K562 (cell line): ENCODE results near the gene LLPH. TPM values are rescaled to one million over a fixed set of nuclear protein-coding genes. Genes with fewer than 3 reads are reported as not detected.

ENCODE experiments used
- ATAC-seq: fragments of 200-7000 bp; cut with Tn5 transposase; 3 replicates; pipeline ENCODE4 v1.9.1; 2020; ENCODE audit warnings: moderate library complexity
- BruUV-seq: library from RNA; stranded (reverse); fragments of 400-500 nt; replicated peaks from 2 replicates; lab custom pipeline; 2021; lab: Mats Ljungman, UMichigan
- CTCF ChIA-PET: fragments of 300-600 bp; formaldehyde crosslinking; extraction: SDS; loops from one replicate; lab custom pipeline; 2021; ENCODE audit warnings: low intra/inter-chr PET ratio; lab: Yijun Ruan, JAX
- POLR2A ChIA-PET: fragments of 300-600, 350-650 bp; sonication (Branson Sonifier 250); formaldehyde crosslinking; extraction: SDS; loops from one replicate; lab custom pipeline; 2021; ENCODE audit warnings: antibody characterized with exemption, inconsistent platforms; lab: Yijun Ruan, JAX
- DNase-seq, 4 experiments: peaks; one replicate each; pipeline versions ENCODE4 v3.0.0 to v3.0.0-alpha.2; 2011 to 2018; ENCODE audit warnings: low spot score in 3 of 4, mixed read lengths in 3 of 4; ENCODE audit errors: extremely low read depth in 1 of 4
- FAIRE-seq: peaks from 2 replicates; lab custom pipeline; 2011; peaks lifted over from hg19 to GRCh38; lab: Jason Lieb, UNC
- H2AFZ ChIP-seq: 2 replicates; pipeline ENCODE4 v1.6.0; 2011; ENCODE audit warnings: low read depth, low read length, control low read depth, inconsistent platforms
- H3K27ac ChIP-seq: fragments of 200-600 bp; 3 replicates; pipeline ENCODE4 v1.8.0; 2011; ENCODE audit warnings: low read depth, mild to moderate bottlenecking, control low read depth, inconsistent platforms, low read length, moderate library complexity, mixed read lengths; ENCODE audit errors: extremely low read depth
- H3K27me3 ChIP-seq, 2 experiments: fragments of 300-600 bp in 1 of 2; 2 replicates in 1 of 2; 3 replicates in 1 of 2; pipeline versions ENCODE4 v1.6.0 to v1.8.0; 2011; ENCODE audit warnings: inconsistent platforms in 2 of 2, low read length in 2 of 2, mild to moderate bottlenecking in 1 of 2, mixed read lengths in 1 of 2, moderate library complexity in 1 of 2; ENCODE audit not compliant: control insufficient read depth in 2 of 2, insufficient read depth in 2 of 2
- H3K36me3 ChIP-seq: fragments of 300-600 bp; 3 replicates; pipeline ENCODE4 v1.8.0; 2011; ENCODE audit warnings: mild to moderate bottlenecking, low read length, inconsistent platforms; ENCODE audit not compliant: control insufficient read depth, insufficient read depth
- H3K4me1 ChIP-seq, 2 experiments: fragments of 200-600 bp in 1 of 2; replicated peaks in 1 of 2; 2 replicates in 1 of 2; 3 replicates in 1 of 2; pipeline versions ENCODE4 v1.5.1 to v1.8.0; 2011; ENCODE audit warnings: inconsistent platforms in 2 of 2, low read length in 2 of 2, mild to moderate bottlenecking in 1 of 2, mixed read lengths in 1 of 2, moderate library complexity in 1 of 2; ENCODE audit not compliant: control insufficient read depth in 2 of 2, insufficient read depth in 2 of 2
- H3K4me2 ChIP-seq: 2 replicates; pipeline ENCODE4 v1.6.1; 2011; ENCODE audit warnings: low read length, control low read depth, inconsistent platforms, mixed read lengths; ENCODE audit not compliant: insufficient read depth
- H3K4me3 ChIP-seq: fragments of 200-600 bp; sonication (generic), shearing (Covaris generic); 2 replicates; pipeline ENCODE4 v1.5.1; 2016; ENCODE audit warnings: control low read depth, inconsistent platforms
- H3K79me2 ChIP-seq: fragments of 200-600 bp; 3 replicates; pipeline ENCODE4 v1.8.0; 2011; ENCODE audit warnings: low read length, inconsistent platforms; ENCODE audit not compliant: control insufficient read depth, insufficient read depth
- H3K9ac ChIP-seq, 2 experiments: 2 replicates each; pipeline versions ENCODE4 v1.6.0 to v1.6.1; 2011; ENCODE audit warnings: low read depth in 2 of 2, low read length in 2 of 2, control low read depth in 1 of 2, inconsistent platforms in 1 of 2, mild to moderate bottlenecking in 1 of 2, mixed read lengths in 1 of 2; ENCODE audit not compliant: insufficient read depth in 1 of 2
- H3K9me1 ChIP-seq: one replicate; pipeline ENCODE4 v1.6.0; 2011; ENCODE audit warnings: inconsistent platforms, mild to moderate bottlenecking, low read length, moderate library complexity; ENCODE audit not compliant: control insufficient read depth, insufficient read depth
- H3K9me3 ChIP-seq: replicated peaks from 2 replicates; pipeline ENCODE4 v1.5.1; 2011; ENCODE audit warnings: low read depth, low read length, inconsistent platforms; ENCODE audit not compliant: control insufficient read depth, insufficient read depth
- H4K20me1 ChIP-seq: replicated peaks from 2 replicates; pipeline ENCODE4 v1.6.1; 2011; ENCODE audit warnings: low read length, inconsistent platforms, mixed read lengths; ENCODE audit not compliant: control insufficient read depth, insufficient read depth
- CSDE1 ChIP-seq, 2 experiments: fragments of 450-650 bp; IDR thresholded peaks; 2 replicates each; pipeline ENCODE4 v1.6.1; 2016; ENCODE audit warnings: mild to moderate bottlenecking in 1 of 2
- E2F1 ChIP-seq: sonication (generic); formaldehyde crosslinking; IDR thresholded peaks from 2 replicates; pipeline ENCODE4 v1.8.1; 2023; ENCODE audit warnings: mild to moderate bottlenecking, missing genetic modification reagents, moderate library complexity
- IRF9 ChIP-seq: fragments of 450-650 bp; IDR thresholded peaks from 2 replicates; pipeline ENCODE4 v1.6.1; 2016; ENCODE audit warnings: missing biosample characterization, missing genetic modification characterization
- NFIC ChIP-seq: fragments of 450-650 bp; IDR thresholded peaks from 2 replicates; pipeline ENCODE4 v1.6.1; 2017; ENCODE audit warnings: mild to moderate bottlenecking, inconsistent platforms
- NR2F6 ChIP-seq: fragments of 450-650 bp; formaldehyde crosslinking; IDR thresholded peaks from 2 replicates; pipeline ENCODE4 v1.4.0; 2020; ENCODE audit warnings: mild to moderate bottlenecking
- SIX5 ChIP-seq, 2 experiments: IDR thresholded peaks; 2 replicates each; pipeline ENCODE4 v1.6.1; 2011; ENCODE audit warnings: low read length in 2 of 2, borderline replicate concordance in 1 of 2, low read depth in 1 of 2, mild to moderate bottlenecking in 1 of 2, moderate library complexity in 1 of 2; ENCODE audit not compliant: insufficient read depth in 1 of 2
- ZNF408 ChIP-seq: fragments of 250-450 bp; sonication (Bioruptor Pico); IDR thresholded peaks from 2 replicates; pipeline ENCODE4 v1.4.0; 2020; ENCODE audit warnings: low read depth, mild to moderate bottlenecking, moderate library complexity
- WGBS: fragments of 100-300 bp; shearing (Covaris generic); methylation state at CpG from one replicate; pipeline ENCODE4 v1.1.6; 2016; ENCODE audit warnings: low coverage, mixed read lengths; ENCODE audit not compliant: insufficient coverage; ENCODE audit errors: missing lambda C conversion rate; 5-methylcytosine and 5-hydroxymethylcytosine counted together
- in situ Hi-C: fragments of 300-500 bp; cut with MboI; formaldehyde crosslinking; loops from 4 replicates; pipeline ENCODE4 v1.15.0; 2018; ENCODE audit warnings: inconsistent platforms, mixed read lengths
- intact Hi-C: fragments of 100-400 bp; cut with micrococcal nuclease; formaldehyde crosslinking; loops from 2 replicates; pipeline ENCODE4 v1.14.2; 2022
- polyA plus RNA-seq, 8 experiments: library from polyadenylated mRNA; depleted of rRNA in 4 of 8; stranded (reverse) in 5 of 8; unstranded in 3 of 8; fragments of >200 nt; fragmentation: Nextera tagmentation in 2 of 8; fragmentation: Illumina TruSeq in 1 of 8; extraction: Ambion mirVana in 2 of 8; extraction: Trizol in 1 of 8; gene quantifications; 2 replicates each; pipeline versions ENCODE4 v1.2.1 to v1.2.3, GENCODE V29; 2011 to 2014; ENCODE audit warnings: inconsistent platforms in 1 of 8, missing spikeins in 1 of 8
- total RNA-seq, 7 experiments: library from RNA; depleted of rRNA in 6 of 7; stranded (reverse); fragments of >200 nt in 6 of 7; fragmentation: Illumina TruSeq in 2 of 7; extraction: Trizol in 2 of 7; gene quantifications; 2 replicates each; pipeline versions ENCODE4 v1.2.1 to v1.2.3, GENCODE V29; 2011 to 2021; ENCODE audit warnings: low replicate concordance in 1 of 7

LLPH gene
- total and polyA plus RNA-seq, 9 of the 15 experiments (the other 6 are each of a cell fraction or from before 2014, with no cell fraction given) = 19.1 to 87.3 (median 59.6) TPM

DNA sequence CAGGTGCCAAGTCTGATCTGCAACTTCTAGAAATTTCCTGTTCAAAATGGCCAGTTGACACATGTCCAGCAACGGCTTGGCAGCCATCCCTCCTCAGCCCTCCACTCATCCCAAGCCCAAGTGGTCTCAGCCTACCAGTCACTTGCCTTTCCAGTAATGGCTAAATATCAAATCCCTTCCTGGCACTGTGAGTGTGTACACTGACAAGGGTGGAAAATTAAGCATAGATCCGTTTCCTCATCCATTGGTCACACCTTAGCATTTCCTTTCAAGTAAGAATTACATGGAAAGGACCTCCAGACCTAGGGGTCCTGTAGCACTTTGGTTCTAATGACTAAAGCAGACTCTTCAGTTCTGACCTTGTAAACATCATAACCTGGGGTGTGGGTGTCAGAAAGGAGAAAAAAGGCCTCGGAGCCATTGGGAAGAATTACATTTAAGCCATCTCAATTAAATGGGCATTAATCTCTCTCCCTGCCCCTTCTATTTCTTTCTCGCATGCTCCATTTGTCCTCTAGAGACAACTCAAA, 15.4 kb downstream of the LLPH start (continued):
- TF ChIP-seq SIX5 (IDR thresholded peaks at IDR 0.05; ENCODE audit: borderline replicate concordance in 1 of 2, insufficient read depth in 1 of 2, low read depth in 1 of 2, low read length in 2 of 2) (no peak), CSDE1 (IDR thresholded peaks at IDR 0.05) (no peak)

GRCh38 chr12:66113471-66113870, 17.1 kb downstream of the LLPH start:
- Histone ChIP-seq H3K4me3 (no peak overlapping the region), H4K20me1 (no peaks in the 10 kb centered on the region), H3K9me1 (no peaks in the 10 kb centered on the region), H3K4me2 (no peak overlapping the region), H2AFZ (no peak overlapping the region), H3K27me3 (no peaks in the 10 kb centered on the region), H3K27ac (no peak overlapping the region), H3K9ac (no peak overlapping the region), H3K79me2 (no peaks in the 10 kb centered on the region), H3K9me3 (no peaks in the 10 kb centered on the region), H3K36me3 (no peaks in the 10 kb centered on the region), H3K4me1 (no peaks in the 10 kb centered on the region)
- DNase-seq (no peak), ATAC-seq (no peak), FAIRE-seq (no peak)
- ChIA-PET POLR2A (interaction anchor here (0.7 kb wide), 1 partner anchor 37 kb away, joined by 3 read pairs; no protein-coding TSS in a partner anchor), CTCF (no interaction called here)
- 80% methylated on average over 1 of the region's 1 CpG for WGBS
- in situ Hi-C loops (no loop called here), intact Hi-C loops (no loop called here)
- BruUV-seq = no TSS peak
- TF ChIP-seq ZNF408 (no peak), NR2F6 (CRISPR knock-in tag) (no peak), E2F1 (CRISPR knock-in tag) (no peak), SIX5 (IDR thresholded peaks at IDR 0.05; ENCODE audit: borderline replicate concordance in 1 of 2, insufficient read depth in 1 of 2, low read depth in 1 of 2, low read length in 2 of 2) (no peak), IRF9 (tag) (no peak), NFIC (peak; percentile 55; the same call in 1 of the 2 replicates)
